ENCODE data around the gene PGLYRP2. TPM values are rescaled to one million over a fixed set of nuclear protein-coding genes. Genes with fewer than 3 reads are reported as not detected.

The PGLYRP2 gene
- total RNA-seq, 1 experiment from 2014 or later: not detected

DNA sequence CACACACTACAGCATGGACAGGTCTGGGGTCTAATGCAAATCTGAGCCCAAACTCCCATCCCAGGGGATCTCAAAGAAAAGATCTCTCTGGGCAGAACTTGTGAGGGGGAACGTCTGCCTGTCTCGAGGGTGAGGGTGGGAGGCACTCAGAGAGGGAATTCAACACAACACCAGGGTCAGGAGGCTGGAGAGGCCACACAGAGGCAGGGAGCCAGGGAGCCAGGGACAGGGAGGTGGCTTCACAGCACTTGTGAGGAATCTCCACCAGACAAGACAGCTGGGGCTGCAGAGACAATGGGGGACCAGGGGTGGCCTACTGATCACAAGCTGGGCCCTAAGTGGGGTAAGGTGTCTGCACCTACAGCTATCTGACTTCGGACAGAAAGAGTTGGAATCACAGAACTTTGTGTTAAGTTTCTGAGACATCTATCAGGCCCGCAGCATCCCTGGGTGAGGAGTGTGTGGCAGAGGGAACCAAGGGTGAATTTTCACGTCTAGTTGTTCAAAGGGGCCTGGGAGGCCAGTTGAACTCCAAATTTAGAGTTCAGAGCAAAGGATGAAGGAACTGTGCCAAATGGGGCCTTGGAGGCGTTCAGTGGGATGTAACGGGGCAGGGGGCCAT, 47.8 kb downstream of the PGLYRP2 start:
- no peaks in the 10 kb centered on the region for H3K27me3 ChIP-seq (replicated peaks; ENCODE audit: control insufficient read depth, insufficient read depth, low read length)
- TSS peak; percentile 64 for BruUV-seq (replicated peaks)
- H3K36me3 ChIP-seq (ENCODE audit: control insufficient read depth, insufficient read depth, low read length): no peaks in the 10 kb centered on the region
- POLR2A ChIA-PET: interaction anchor here (0.5 kb wide), 1 partner anchor 97 kb away, joined by 4 read pairs; no protein-coding TSS in a partner anchor
- H3K36me3 Mint-ChIP-seq (ENCODE audit: insufficient read depth, unreplicated experiment): peaks cover 19% of the 10 kb centered on the region
- peaks cover 22% of the 10 kb centered on the region for H3K4me1 Mint-ChIP-seq (ENCODE audit: low read depth, unreplicated experiment)
- no peaks in the 10 kb centered on the region for H3K9me3 Mint-ChIP-seq (ENCODE audit: unreplicated experiment)
- no peaks in the 10 kb centered on the region for H3K27me3 Mint-ChIP-seq (ENCODE audit: insufficient read depth, unreplicated experiment)
- H3K4me3 ChIP-seq (ENCODE audit: low read depth, low read length): peak overlapping the region; percentile 94
- peaks cover 7% of the 10 kb centered on the region for H3K4me1 ChIP-seq
- intact Hi-C loops (cut with micrococcal nuclease; ENCODE audit: unreplicated experiment): loop anchor here (5.0 kb wide), 1 partner anchor 126 kb away; no protein-coding TSS in a partner anchor
- CTCF ChIA-PET: no interaction called here
- no peak for DNase-seq
- TF ChIP-seq, protein P1, sequence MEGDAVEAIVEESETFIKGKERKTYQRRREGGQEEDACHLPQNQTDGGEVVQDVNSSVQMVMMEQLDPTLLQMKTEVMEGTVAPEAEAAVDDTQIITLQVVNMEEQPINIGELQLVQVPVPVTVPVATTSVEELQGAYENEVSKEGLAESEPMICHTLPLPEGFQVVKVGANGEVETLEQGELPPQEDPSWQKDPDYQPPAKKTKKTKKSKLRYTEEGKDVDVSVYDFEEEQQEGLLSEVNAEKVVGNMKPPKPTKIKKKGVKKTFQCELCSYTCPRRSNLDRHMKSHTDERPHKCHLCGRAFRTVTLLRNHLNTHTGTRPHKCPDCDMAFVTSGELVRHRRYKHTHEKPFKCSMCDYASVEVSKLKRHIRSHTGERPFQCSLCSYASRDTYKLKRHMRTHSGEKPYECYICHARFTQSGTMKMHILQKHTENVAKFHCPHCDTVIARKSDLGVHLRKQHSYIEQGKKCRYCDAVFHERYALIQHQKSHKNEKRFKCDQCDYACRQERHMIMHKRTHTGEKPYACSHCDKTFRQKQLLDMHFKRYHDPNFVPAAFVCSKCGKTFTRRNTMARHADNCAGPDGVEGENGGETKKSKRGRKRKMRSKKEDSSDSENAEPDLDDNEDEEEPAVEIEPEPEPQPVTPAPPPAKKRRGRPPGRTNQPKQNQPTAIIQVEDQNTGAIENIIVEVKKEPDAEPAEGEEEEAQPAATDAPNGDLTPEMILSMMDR (IDR thresholded peaks at IDR 0.05; ENCODE audit: insufficient read depth in 1 of 2, low read depth in 1 of 2, low read length in 1 of 2, severe bottlenecking in 1 of 2, unreplicated experiment in 1 of 2): no peak
- no peaks in the 10 kb centered on the region for H3K9me3 ChIP-seq
- peak overlapping the region; percentile 99 for H3K4me3 Mint-ChIP-seq (ENCODE audit: unreplicated experiment)
- peak overlapping the region; percentile 96 for H3K27ac Mint-ChIP-seq (ENCODE audit: unreplicated experiment)

DNA sequence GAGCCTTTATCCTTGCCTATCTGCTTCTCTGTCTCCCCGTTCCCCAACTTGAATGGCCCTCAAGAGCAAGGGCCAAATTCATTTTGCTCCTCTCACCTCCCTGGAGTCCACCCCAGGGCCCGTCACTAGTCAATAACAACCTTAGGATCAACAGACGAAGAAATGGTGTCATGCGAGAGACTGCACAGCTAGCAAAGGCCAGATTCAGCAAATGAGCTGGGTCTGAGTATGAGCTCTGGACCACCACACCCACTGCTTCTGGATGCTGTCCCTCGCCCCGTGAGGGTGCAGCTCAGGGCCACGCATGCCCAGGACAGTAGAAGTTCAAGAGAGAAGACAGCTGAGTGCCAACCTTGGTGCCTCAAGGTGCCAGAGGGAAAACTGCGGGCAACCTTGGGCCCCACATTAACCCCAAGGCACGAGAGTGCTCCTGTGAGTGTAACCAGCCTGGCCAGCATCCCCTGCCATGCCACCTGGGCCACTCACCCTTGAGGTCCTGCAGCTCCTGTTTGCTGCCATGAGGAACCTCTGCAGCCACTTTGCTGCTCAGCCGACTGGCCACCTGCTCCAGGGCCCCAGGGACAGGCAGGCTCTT, 48.7 kb downstream of the PGLYRP2 start:
- Histone ChIP-seq H3K4me3 (ENCODE audit: low read depth, low read length) (no peak overlapping the region), H3K9me3 (no peaks in the 10 kb centered on the region), H3K4me1 (peaks cover 7% of the 10 kb centered on the region), H3K36me3 (ENCODE audit: control insufficient read depth, insufficient read depth, low read length) (no peaks in the 10 kb centered on the region; the same call in 1 of the 2 replicates), H3K27me3 (replicated peaks; ENCODE audit: control insufficient read depth, insufficient read depth, low read length) (no peaks in the 10 kb centered on the region)
- ChIA-PET POLR2A (no interaction called here), CTCF (no interaction called here)
- no peak for DNase-seq
- Mint-ChIP-seq H3K9me3 (ENCODE audit: unreplicated experiment) (no peaks in the 10 kb centered on the region), H3K27ac (ENCODE audit: unreplicated experiment) (no peak overlapping the region), H3K36me3 (ENCODE audit: insufficient read depth, unreplicated experiment) (peaks cover 28% of the 10 kb centered on the region), H3K4me3 (ENCODE audit: unreplicated experiment) (peak overlapping the region; percentile 55), H3K27me3 (ENCODE audit: insufficient read depth, unreplicated experiment) (no peaks in the 10 kb centered on the region), H3K4me1 (ENCODE audit: low read depth, unreplicated experiment) (peaks cover 22% of the 10 kb centered on the region)
- intact Hi-C loops (cut with micrococcal nuclease; ENCODE audit: unreplicated experiment): loop anchor here (5.0 kb wide), 1 partner anchor 127 kb away; no protein-coding TSS in a partner anchor
- TF ChIP-seq, protein P1 (IDR thresholded peaks at IDR 0.05; ENCODE audit: insufficient read depth in 1 of 2, low read depth in 1 of 2, low read length in 1 of 2, severe bottlenecking in 1 of 2, unreplicated experiment in 1 of 2): no peak
- BruUV-seq (replicated peaks): no TSS peak

DNA sequence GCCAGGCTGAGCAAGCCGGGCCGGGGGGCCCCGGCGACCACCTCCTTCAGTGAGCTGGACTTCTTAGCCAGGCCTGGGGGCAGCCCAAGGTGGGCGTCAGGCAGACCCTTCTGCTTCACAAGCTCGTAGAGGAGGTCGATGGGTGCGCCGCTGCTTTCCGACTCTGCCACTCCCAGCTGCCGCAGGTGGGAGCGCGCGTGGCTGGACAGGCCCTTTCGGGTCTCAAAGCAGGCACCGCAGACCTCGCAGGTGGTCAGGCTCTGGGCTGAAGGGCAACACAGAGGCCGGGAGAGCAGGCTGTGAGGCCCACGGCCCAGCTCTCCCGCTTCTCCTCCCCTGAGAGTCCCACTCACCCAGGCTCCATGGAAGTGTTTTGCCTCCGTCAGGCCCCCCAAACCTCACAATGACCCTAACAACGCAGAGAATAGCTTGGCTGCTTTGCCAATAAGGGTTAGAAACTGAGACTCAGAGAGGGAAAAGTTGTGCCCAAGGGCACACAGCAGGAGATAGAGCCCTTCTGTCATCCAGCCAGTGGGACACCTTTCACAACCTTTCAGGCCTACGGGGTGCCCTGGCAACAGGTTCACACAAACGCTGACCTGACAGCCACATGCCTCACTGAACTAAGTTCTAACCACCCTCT, 49.4 kb downstream of the PGLYRP2 start:
- H3K36me3 Mint-ChIP-seq (ENCODE audit: insufficient read depth, unreplicated experiment): peaks cover 28% of the 10 kb centered on the region
- Histone ChIP-seq H3K4me1 (peaks cover 7% of the 10 kb centered on the region), H3K9me3 (no peaks in the 10 kb centered on the region), H3K27me3 (replicated peaks; ENCODE audit: control insufficient read depth, insufficient read depth, low read length) (no peaks in the 10 kb centered on the region), H3K4me3 (ENCODE audit: low read depth, low read length) (no peak overlapping the region), H3K36me3 (ENCODE audit: control insufficient read depth, insufficient read depth, low read length) (no peaks in the 10 kb centered on the region; the same call in 1 of the 2 replicates)
- intact Hi-C loops (cut with micrococcal nuclease; ENCODE audit: unreplicated experiment): loop anchor here (5.0 kb wide), 1 partner anchor 127 kb away; no protein-coding TSS in a partner anchor
- POLR2A ChIA-PET: no interaction called here
- CTCF ChIA-PET: no interaction called here
- peak overlapping the region; percentile 55 for H3K4me3 Mint-ChIP-seq (ENCODE audit: unreplicated experiment)
- no peak for DNase-seq
- peaks cover 22% of the 10 kb centered on the region for H3K4me1 Mint-ChIP-seq (ENCODE audit: low read depth, unreplicated experiment)
- TF ChIP-seq, protein P1 (IDR thresholded peaks at IDR 0.05; ENCODE audit: insufficient read depth in 1 of 2, low read depth in 1 of 2, low read length in 1 of 2, severe bottlenecking in 1 of 2, unreplicated experiment in 1 of 2): no peak
- no peak overlapping the region for H3K27ac Mint-ChIP-seq (ENCODE audit: unreplicated experiment)
- H3K9me3 Mint-ChIP-seq (ENCODE audit: unreplicated experiment): no peaks in the 10 kb centered on the region
- BruUV-seq (replicated peaks): no TSS peak
- no peaks in the 10 kb centered on the region for H3K27me3 Mint-ChIP-seq (ENCODE audit: insufficient read depth, unreplicated experiment)
